HG02840 (cell line): Measurements from ENCODE around the gene RPL18A.

ENCODE experiments used
- ATAC-seq: cut with Tn5 transposase; IDR thresholded peaks from one replicate; pipeline ENCODE4 v1.9.1; 2021; ENCODE audit warnings: mild to moderate bottlenecking, moderate library complexity, moderate number of reproducible peaks; ENCODE audit not compliant: unreplicated experiment, low FRiP score

Gene RPL18A

GRCh38 chr19:17841371-17841809, 18.3 kb upstream of the RPL18A start:
- no peak for ATAC-seq

- ATAC-seq: no peak
Observed at GRCh38 chr19:17841810-17842662, 17.7 kb upstream of the RPL18A start.

GRCh38 chr19:17842663-17843291, 16.9 kb upstream of the RPL18A start:
- ATAC-seq: no peak

GRCh38 chr19:17843292-17843827, 16.4 kb upstream of the RPL18A start:
- no peak for ATAC-seq

DNA sequence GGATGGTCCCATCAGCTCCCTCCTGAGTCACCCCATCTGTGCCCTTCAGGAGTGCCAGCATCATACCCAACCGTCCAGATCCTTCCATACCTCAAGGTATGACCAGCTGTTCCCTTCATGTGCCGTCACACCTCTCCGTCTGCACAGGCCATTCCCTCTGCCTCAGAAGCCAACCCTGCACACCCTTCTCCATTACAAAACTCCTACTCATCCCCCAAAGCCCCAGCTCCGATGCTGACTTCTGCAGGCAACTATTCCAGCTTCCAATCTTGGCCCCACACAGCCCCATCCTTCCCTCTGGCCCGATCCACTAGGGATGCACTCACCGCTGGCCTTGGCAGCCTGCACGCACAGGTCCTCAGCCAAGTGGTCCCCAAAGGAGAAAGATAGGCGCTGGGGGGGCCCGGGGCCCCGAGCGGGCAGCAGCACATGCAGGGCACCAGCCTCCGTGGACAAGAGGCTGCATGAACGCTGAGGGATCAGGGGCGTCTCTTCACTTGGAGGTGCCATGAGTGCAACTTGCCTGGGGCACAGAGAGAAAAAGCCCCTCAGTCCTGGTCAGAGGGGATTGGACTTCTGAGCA, 15.7 kb upstream of the RPL18A start:
- no peak for ATAC-seq

DNA sequence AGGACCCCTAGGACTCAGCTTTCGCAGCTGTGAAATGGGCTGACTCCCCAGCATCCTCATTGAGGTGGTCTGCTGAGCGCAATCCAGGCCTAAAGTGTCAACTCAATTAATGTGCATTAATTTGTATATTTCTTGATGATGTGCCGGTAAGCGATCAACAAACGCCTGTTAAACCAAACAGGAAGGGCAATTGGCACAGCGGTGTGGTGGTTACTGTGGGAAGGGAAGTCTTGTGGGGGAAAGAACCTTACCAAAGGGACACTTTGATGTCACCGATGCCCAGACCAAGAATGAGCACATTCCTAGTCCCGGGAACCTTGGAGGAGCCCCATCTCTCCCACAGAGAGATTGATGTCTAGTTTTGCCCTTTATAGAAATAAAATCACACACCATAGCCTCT, 13.6 kb upstream of the RPL18A start:
- ATAC-seq: no peak

GRCh38 chr19:17847538-17848366, 12.0 kb upstream of the RPL18A start, which contains the start of gene JAK3:
Gene JAK3 (minus strand): TSS chr19:17847982. CDS start chr19:17844417, 3,565 bp downstream.
- no peak for ATAC-seq

- ATAC-seq: no peak
Observed at GRCh38 chr19:17848595-17849292, 11.0 kb upstream of the RPL18A start.

GRCh38 chr19:17854061-17854460, 5.6 kb upstream of the RPL18A start:
- no peak for ATAC-seq

DNA sequence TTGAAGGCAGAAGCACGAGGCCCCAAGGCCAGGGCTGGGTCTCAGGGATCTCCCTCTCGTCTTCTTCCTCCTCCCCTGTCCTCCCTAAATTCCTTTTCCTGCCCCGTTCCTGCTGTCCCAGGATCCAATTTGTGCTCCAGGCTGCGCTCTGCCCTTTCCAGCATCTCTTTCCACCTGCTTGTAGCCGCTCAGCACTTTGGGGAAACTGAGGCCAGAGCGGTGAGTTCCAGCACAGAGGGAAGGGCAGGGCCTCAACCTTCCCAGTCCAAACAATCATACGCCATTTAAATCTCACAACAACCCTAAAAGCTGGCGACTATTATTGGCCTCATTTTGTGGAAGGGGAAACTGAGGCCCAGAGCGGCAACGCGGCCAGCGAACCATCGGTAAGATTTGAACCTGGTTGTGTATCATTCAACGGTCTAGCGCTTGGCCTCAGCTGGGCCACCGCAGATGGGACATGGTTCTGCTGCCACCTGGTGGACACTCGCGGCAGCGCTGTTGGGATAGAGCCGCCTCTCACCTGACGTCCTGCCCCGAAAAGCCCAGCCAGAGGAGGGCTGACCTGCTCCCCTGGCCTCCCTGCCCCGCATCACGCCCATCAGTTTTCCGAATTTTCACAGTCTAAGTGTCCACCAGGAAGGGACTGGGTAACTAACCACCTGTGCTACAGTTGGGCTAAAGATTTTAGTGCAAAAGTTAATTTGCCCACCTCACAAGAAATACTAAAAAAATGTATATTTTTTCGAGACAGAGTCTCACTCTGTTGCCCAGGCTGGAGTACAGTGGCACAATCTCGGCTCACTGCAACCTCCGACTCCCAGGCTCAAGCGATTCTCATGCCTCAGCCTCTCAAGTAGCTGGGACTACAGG, 4.2 kb upstream of the RPL18A start:
- no peak for ATAC-seq

- no peak for ATAC-seq
Observed at GRCh38 chr19:17860331-17860992, 752 bp downstream of the RPL18A start.

GRCh38 chr19:17860993-17861360, 1.3 kb downstream of the RPL18A start:
- ATAC-seq: no peak

GRCh38 chr19:17861542-17862402, 2.1 kb downstream of the RPL18A start:
- ATAC-seq: no peak

GRCh38 chr19:17862711-17863519, 3.2 kb downstream of the RPL18A start:
- no peak for ATAC-seq

DNA sequence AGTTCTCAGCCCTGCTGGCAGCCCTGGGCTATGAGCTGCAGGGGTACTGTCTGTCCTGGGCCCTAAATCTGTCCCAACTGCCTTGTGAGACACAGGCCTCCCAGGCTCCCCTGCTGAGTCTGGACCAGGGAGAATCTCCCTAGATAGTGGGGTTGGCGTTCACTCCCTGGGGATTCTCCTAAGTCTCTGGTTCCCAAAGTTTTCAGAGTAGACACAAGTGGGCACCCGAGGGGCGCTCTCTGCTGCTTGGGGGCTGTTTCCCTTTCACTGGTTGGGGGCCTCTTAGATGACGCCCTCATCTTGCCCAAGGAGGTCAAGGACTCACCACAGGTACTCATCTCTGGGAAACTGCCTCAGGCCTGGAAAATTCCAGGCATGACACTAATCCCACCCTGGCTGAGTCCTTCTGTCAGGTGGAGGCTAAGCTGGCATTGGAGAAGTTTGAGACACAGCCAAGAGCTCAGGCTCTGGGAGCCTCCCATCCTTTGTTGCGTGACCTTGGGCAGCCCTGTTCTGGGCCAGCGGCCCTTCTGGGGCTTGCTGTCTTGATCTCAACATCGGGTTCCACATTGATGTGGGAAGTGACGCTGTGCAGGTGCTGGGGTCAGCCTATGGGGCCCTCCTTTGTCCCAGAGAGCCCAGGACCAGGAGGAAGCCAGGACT, 3.9 kb downstream of the RPL18A start:
- no peak for ATAC-seq
